GM21576 (cell line): Measurements from ENCODE around the gene EPS8L3.
"Not testable (repeated sequence)": the region's sequence is repeated elsewhere in the genome, so short reads cannot be mapped to it uniquely, and the experiment has no call there.

Experiments used
- ATAC-seq: cut with Tn5 transposase; IDR thresholded peaks from one replicate; pipeline ENCODE4 v1.9.1; 2021; ENCODE audit warnings: mild to moderate bottlenecking, moderate library complexity; ENCODE audit not compliant: unreplicated experiment

EPS8L3 gene

DNA sequence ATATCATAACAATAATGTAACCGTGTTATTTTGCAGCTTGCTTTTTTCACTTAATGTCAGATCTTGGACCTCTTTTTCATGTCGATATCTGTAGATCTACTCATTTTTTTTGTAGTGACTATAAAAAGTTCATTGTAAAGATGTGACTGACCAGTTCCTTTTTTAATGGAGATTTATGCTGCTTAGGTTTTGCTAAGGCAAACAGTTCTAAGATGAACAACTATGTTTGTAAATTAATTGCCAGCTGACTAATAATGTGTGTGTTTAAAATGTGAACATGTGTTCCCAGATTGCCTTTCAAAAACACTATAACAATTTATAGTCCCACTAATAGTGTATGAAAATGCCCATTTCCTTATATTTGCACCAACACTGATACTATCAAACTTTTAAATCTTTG is 18.1 kb upstream of the EPS8L3 start:
- no peak for ATAC-seq

GRCh38 chr1:109780982-109781381 is 17.3 kb upstream of the EPS8L3 start:
- no peak for ATAC-seq

DNA sequence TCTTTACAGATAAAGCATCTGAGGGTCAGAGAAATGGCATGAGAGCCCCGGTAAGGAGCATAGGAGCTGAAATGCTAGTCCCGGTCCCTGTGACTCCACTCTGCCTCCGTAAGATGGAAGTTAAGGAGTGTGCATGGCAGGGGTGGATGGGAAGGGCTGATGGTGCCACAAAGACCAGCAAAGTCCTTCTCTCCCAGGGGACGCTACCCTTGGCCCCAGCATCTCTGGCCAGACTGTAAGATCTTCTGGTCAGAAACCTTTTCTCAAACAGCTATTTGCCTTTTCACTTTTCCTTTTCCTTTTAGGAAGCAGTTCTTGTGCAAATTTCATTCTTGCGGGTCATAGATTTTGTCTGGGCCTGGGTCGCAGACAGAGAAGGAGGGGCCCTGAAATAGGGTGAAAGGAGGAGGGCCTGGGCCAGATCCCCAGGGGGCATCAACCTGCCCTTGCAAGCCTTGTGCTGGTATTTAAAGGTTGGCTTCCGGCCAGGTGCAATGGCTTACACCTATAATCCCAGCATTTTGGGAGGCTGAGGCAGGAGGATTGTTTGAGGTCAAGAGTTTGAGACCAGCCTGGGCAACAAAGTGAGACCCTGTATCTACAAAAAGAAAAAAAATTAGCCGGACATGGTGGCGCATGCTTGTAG is 14.4 kb upstream of the EPS8L3 start:
- no peak for ATAC-seq

GRCh38 chr1:109777436-109777835 is 13.7 kb upstream of the EPS8L3 start:
- ATAC-seq = no peak

GRCh38 chr1:109776911-109777310 is 13.2 kb upstream of the EPS8L3 start:
- peak; percentile 68 for ATAC-seq

GRCh38 chr1:109776206-109776835 is 12.6 kb upstream of the EPS8L3 start:
- no peak for ATAC-seq

- ATAC-seq = no peak
Measured at GRCh38 chr1:109775398-109775797, 11.7 kb upstream of the EPS8L3 start.

- ATAC-seq = no peak
Measured at GRCh38 chr1:109773900-109774485, 10.3 kb upstream of the EPS8L3 start.

DNA sequence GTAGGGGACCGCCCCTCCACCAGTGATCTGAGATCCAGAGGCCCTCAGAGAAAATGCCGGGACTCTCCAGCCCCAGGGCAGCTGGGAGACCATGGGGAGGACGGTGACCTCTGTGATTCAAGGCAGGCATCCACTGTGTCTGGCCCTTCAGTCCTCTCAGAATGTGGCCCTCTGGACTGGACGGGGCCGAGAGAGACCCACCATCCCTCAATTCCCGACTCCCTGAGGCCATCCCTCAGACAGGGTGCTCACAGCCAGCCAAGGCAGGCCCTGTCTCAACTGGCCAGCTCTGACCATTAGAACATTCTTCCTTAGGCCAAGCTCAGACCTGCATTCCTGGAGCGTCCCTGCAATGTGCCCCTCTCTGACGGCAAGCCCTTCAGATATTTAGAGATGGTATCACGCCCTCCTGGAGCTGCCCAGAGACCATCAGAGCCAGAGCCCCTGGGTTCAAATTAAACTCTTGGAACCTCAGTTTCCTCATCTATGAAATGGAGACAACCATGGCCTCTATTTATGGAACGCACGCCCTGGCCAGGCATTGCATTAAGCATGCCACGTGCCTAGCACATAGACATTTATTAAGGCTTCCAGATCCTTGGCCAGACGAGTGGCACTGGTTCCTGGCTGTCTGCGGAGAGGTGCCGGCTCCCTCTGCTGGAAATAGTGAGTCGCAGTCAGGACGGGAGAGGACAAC is 9.6 kb upstream of the EPS8L3 start:
- peak; percentile 55 for ATAC-seq

- no peak for ATAC-seq
Measured at GRCh38 chr1:109772658-109773202, 9.0 kb upstream of the EPS8L3 start.

DNA sequence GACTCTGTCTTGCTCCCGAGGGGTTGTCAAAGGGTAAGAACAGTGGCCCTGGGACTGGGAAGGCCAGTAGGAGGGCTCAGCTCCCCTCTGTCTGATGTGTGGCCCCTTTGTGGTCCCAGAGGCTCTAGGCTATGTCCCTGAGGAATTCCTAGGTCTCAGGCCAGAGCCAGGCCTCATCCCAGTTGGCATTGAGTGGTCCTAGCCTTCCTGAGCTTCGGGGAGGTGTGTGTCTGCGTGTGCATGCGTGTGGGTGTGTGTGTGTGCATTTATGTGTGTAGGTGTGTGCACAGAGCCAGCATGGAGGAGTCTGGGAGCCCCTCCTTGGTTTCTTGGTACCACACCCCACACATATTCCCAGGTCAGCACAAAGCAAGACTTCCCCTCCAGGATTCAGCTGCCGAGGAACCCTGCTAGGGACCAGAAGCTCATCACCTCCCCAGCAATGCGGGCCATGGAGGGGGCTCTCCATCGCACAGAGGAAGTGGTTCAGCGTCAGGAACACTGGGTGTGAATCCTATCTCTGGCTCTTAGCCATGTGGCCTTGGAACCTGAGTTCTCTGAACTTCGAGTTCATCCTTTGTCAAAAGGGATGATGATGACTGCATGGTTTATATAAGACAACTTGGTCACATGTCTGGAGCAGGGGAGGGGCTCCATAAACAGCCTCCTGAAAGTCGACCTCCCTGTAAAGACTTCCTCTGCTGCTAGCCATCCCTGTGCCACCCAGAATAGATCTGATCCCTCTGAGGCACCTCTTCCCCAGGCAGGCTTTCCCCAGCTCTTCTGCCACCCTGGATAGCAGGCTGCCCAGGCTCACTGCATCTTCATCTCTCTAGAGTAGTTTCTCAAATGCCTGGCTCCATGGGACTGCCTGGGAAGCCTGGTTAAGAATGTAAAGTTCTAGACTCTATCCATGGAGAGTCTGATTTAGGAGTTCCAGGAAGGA is 8.3 kb upstream of the EPS8L3 start:
- no peak for ATAC-seq

GRCh38 chr1:109770331-109771095 is 6.8 kb upstream of the EPS8L3 start:
- ATAC-seq = no peak

- no peak for ATAC-seq
Measured at GRCh38 chr1:109769330-109770078, 5.8 kb upstream of the EPS8L3 start.

DNA sequence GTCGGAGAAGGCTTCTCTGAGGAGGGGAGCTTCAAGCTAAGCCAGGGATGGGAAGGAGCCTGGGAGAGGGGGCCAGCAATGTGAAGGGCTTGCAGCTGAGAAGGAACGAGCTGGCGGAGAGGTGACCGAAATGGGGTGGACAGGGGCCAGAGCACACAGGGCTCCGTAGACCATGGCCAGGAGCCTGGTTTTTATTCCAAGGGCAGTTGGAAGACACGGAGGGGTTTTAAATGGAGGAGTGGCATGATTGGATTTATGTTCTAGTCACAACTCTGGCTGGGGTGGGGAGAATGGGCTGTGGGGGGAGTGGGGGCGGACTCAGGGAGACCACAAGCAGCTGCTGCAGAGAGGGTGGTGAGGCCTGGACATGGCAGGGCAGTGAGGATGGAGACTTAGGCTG is 5.1 kb upstream of the EPS8L3 start:
- no peak for ATAC-seq

DNA sequence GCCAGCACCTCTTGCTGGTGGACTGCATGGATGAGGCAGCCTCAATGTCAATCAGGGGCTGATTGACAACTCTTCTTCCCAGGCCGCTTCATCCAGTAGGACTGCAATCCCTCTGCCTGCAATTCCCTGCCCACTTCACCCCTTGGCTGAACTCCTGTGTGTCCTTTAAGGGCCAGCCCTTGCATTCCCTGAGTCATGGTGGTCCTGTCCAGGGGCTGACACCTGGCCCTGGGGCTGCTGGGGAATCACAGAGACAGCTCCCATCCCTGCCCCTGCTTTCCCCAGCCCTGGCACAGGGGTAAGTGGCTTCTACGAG is 4.6 kb upstream of the EPS8L3 start:
- no peak for ATAC-seq

GRCh38 chr1:109767637-109768334 is 4.1 kb upstream of the EPS8L3 start:
- no peak for ATAC-seq

- not testable (repeated sequence) for ATAC-seq
Measured at GRCh38 chr1:109766991-109767636, 3.4 kb upstream of the EPS8L3 start.
